Stimulated activated memory B cell treated with anti-CD40 and anti-IgM and Interleukin-4, amounts not matched to agents 10 μg/mL and 1 μg/mL and 100 μg/mL, for 72 hours (primary cell): ENCODE data around the gene LGALS4.
A peak's percentile ranks its signal among the peaks of the same experiment; 100 is the strongest.
"Not testable (repeated sequence)": the region's sequence is repeated elsewhere in the genome, so short reads cannot be mapped to it uniquely, and the experiment has no call there.

Experiments used
- ATAC-seq: fragments of 150-1000 bp; cut with Tn5 transposase; 2 replicates; pipeline ENCODE4 v1.10.0; 2021
- H3K27ac Mint-ChIP-seq: one replicate; pipeline ENCODE4 v1.8.0; 2022; ENCODE audit warnings: mild to moderate bottlenecking, mixed read lengths
- H3K27me3 Mint-ChIP-seq: one replicate; pipeline ENCODE4 v1.8.0; 2022; ENCODE audit warnings: mixed read lengths
- H3K36me3 Mint-ChIP-seq: one replicate; pipeline ENCODE4 v1.8.0; 2022; ENCODE audit warnings: mixed read lengths
- H3K4me1 Mint-ChIP-seq: one replicate; pipeline ENCODE4 v1.8.0; 2022; ENCODE audit warnings: mixed read lengths
- H3K4me3 Mint-ChIP-seq: one replicate; pipeline ENCODE4 v1.8.0; 2022; ENCODE audit warnings: mild to moderate bottlenecking, moderate library complexity, mixed read lengths
- H3K9me3 Mint-ChIP-seq: one replicate; pipeline ENCODE4 v1.8.0; 2022; ENCODE audit warnings: mixed read lengths

LGALS4 gene

GRCh38 chr19:38782212-38782611, 30.5 kb downstream of the LGALS4 start:
- not testable (repeated sequence) for H3K4me1 Mint-ChIP-seq, H3K27ac Mint-ChIP-seq, H3K36me3 Mint-ChIP-seq, H3K27me3 Mint-ChIP-seq, H3K9me3 Mint-ChIP-seq, ATAC-seq, H3K4me3 Mint-ChIP-seq

- Mint-ChIP-seq H3K9me3 (no peaks in the 10 kb centered on the region), H3K36me3 (no peaks in the 10 kb centered on the region), H3K4me3 (no peak overlapping the region), H3K27ac (no peak overlapping the region), H3K27me3 (peaks cover 9% of the 10 kb centered on the region), H3K4me1 (no peaks in the 10 kb centered on the region)
- no peak for ATAC-seq
These were observed 31.7 kb downstream of the LGALS4 start for GRCh38 chr19:38781058-38781457.

GRCh38 chr19:38780443-38780842, 32.3 kb downstream of the LGALS4 start:
- Mint-ChIP-seq H3K27ac (no peak overlapping the region), H3K4me1 (no peaks in the 10 kb centered on the region), H3K4me3 (no peak overlapping the region), H3K27me3 (peaks cover 9% of the 10 kb centered on the region), H3K36me3 (no peaks in the 10 kb centered on the region), H3K9me3 (no peaks in the 10 kb centered on the region)
- no peak for ATAC-seq

- no peak for ATAC-seq
- Mint-ChIP-seq H3K36me3 (no peaks in the 10 kb centered on the region), H3K4me1 (no peaks in the 10 kb centered on the region), H3K27me3 (peaks cover 9% of the 10 kb centered on the region), H3K27ac (no peak overlapping the region), H3K4me3 (no peak overlapping the region), H3K9me3 (no peaks in the 10 kb centered on the region)
These were observed 34.0 kb downstream of the LGALS4 start for GRCh38 chr19:38778733-38779132.

- Mint-ChIP-seq H3K36me3 (no peaks in the 10 kb centered on the region), H3K9me3 (no peaks in the 10 kb centered on the region), H3K27me3 (peaks cover 9% of the 10 kb centered on the region), H3K4me3 (no peak overlapping the region), H3K4me1 (peaks cover 3% of the 10 kb centered on the region), H3K27ac (no peak overlapping the region)
- no peak for ATAC-seq
These were observed 38.4 kb downstream of the LGALS4 start for GRCh38 chr19:38774181-38774950.

GRCh38 chr19:38773469-38774177, 39.1 kb downstream of the LGALS4 start, which contains the start of gene LGALS7:
TSS of gene LGALS7 (minus strand) at chr19:38773517. CDS start at chr19:38773492, 25 bp downstream.
- Mint-ChIP-seq H3K4me3 (no peak within 1 kb of the TSS), H3K9me3 (no peaks in the 10 kb centered on the region), H3K27me3 (peaks cover 3% of the 10 kb centered on the region), H3K4me1 (peaks cover 6% of the 10 kb centered on the region), H3K27ac (no peak within 1 kb of the TSS), H3K36me3 (no peaks in the 10 kb centered on the region)
- no peak for ATAC-seq

GRCh38 chr19:38771569-38771968, 41.2 kb downstream of the LGALS4 start:
- not testable (repeated sequence) for H3K27me3 Mint-ChIP-seq, H3K9me3 Mint-ChIP-seq, H3K4me1 Mint-ChIP-seq, ATAC-seq, H3K27ac Mint-ChIP-seq, H3K36me3 Mint-ChIP-seq, H3K4me3 Mint-ChIP-seq

GRCh38 chr19:38770949-38771275, 41.8 kb downstream of the LGALS4 start:
- not testable (repeated sequence) for H3K4me1 Mint-ChIP-seq, H3K9me3 Mint-ChIP-seq, H3K27ac Mint-ChIP-seq, H3K27me3 Mint-ChIP-seq, H3K4me3 Mint-ChIP-seq, H3K36me3 Mint-ChIP-seq
- peak; percentile 81 for ATAC-seq

- not testable (repeated sequence) for H3K4me1 Mint-ChIP-seq, H3K36me3 Mint-ChIP-seq, H3K27me3 Mint-ChIP-seq, H3K9me3 Mint-ChIP-seq
- ATAC-seq, result peak; percentile 29
- H3K27ac Mint-ChIP-seq, result peak overlapping the region; percentile 88
- peak overlapping the region; percentile 72 for H3K4me3 Mint-ChIP-seq
These were observed 42.4 kb downstream of the LGALS4 start for GRCh38 chr19:38770228-38770948.

- peaks cover 6% of the 10 kb centered on the region for H3K4me1 Mint-ChIP-seq
- peak overlapping the region; percentile 72 for H3K4me3 Mint-ChIP-seq
- peak overlapping the region; percentile 88 for H3K27ac Mint-ChIP-seq
- peak; percentile 91 for ATAC-seq
- H3K9me3 Mint-ChIP-seq, result no peaks in the 10 kb centered on the region
- H3K36me3 Mint-ChIP-seq, result no peaks in the 10 kb centered on the region
- no peaks in the 10 kb centered on the region for H3K27me3 Mint-ChIP-seq
These were observed 43.0 kb downstream of the LGALS4 start for GRCh38 chr19:38769635-38770211.

- Mint-ChIP-seq H3K4me3 (no peak overlapping the region), H3K9me3 (no peaks in the 10 kb centered on the region), H3K27me3 (no peaks in the 10 kb centered on the region), H3K36me3 (no peaks in the 10 kb centered on the region), H3K27ac (no peak overlapping the region), H3K4me1 (peaks cover 16% of the 10 kb centered on the region)
- ATAC-seq, result no peak
These were observed 46.3 kb downstream of the LGALS4 start for GRCh38 chr19:38766276-38767047.

GRCh38 chr19:38765214-38765613, 47.5 kb downstream of the LGALS4 start:
- no peak overlapping the region for H3K4me3 Mint-ChIP-seq
- peaks cover 21% of the 10 kb centered on the region for H3K4me1 Mint-ChIP-seq
- no peaks in the 10 kb centered on the region for H3K36me3 Mint-ChIP-seq
- no peaks in the 10 kb centered on the region for H3K9me3 Mint-ChIP-seq
- H3K27me3 Mint-ChIP-seq, result no peaks in the 10 kb centered on the region
- no peak overlapping the region for H3K27ac Mint-ChIP-seq
- ATAC-seq, result no peak

- Mint-ChIP-seq H3K27ac (no peak overlapping the region), H3K36me3 (no peaks in the 10 kb centered on the region), H3K9me3 (no peaks in the 10 kb centered on the region), H3K27me3 (no peaks in the 10 kb centered on the region), H3K4me3 (no peak overlapping the region), H3K4me1 (peaks cover 15% of the 10 kb centered on the region)
- no peak for ATAC-seq
These were observed 48.9 kb downstream of the LGALS4 start for GRCh38 chr19:38763795-38764220.

GRCh38 chr19:38761884-38762389, 50.8 kb downstream of the LGALS4 start:
- not testable (repeated sequence) for H3K27me3 Mint-ChIP-seq, H3K4me3 Mint-ChIP-seq, H3K9me3 Mint-ChIP-seq, ATAC-seq, H3K27ac Mint-ChIP-seq, H3K36me3 Mint-ChIP-seq
- peaks cover 15% of the 10 kb centered on the region for H3K4me1 Mint-ChIP-seq
